ENCODE results near the gene ACRV1.
"Not testable (repeated sequence)": the region's sequence is repeated elsewhere in the genome, so short reads cannot be mapped to it uniquely, and the experiment has no call there.

Gene ACRV1, protein sequence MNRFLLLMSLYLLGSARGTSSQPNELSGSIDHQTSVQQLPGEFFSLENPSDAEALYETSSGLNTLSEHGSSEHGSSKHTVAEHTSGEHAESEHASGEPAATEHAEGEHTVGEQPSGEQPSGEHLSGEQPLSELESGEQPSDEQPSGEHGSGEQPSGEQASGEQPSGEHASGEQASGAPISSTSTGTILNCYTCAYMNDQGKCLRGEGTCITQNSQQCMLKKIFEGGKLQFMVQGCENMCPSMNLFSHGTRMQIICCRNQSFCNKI

DNA sequence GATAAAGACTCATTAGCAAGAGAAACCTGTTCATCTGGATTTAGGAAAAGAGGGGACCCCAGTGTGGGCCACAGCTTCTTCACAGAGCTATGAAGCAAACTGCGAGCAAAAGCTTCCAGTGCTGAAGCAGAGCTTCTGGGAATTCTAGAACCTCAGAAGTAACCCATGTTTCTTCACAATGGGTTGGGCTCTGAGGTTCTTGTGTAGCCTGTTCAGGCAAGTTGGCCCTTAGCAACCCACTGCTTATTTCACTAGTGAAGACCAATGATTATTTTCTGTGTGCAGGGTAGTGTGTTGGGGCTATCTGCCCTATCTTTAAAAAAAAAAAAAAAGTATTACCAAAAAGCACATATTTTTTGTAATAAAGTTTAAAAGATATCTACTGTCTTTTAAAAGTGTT, at the start of gene ACRV1:
Gene ACRV1 (minus strand): TSS at position 101 of the 400 bp plus-strand sequence. CDS start 67 bp downstream, at position 34.
- no peak for DNase-seq (ENCODE audit: low read depth in 2 of 3, low spot score in 2 of 3)

DNA sequence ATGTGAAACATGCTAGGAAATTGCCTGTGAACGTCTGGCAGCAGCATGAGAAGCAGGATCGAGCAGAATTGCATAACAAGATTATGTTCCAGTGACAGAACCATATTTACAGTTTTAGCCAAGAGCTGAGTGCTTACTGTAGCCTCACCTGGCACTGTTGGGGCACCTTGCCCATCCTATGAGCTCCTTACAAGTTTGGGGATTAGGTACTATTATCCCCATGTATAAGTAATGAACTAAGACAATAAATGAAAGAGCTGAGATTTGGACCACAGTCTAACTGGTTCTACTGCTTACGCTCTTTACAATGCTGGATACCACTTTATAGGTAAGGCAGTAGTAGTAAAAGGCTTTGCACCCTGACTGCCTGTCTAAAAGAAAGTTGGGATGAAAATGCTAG, 48.3 kb upstream of the ACRV1 start:
- DNase-seq (ENCODE audit: low read depth in 2 of 3, low spot score in 2 of 3) = no peak

DNA sequence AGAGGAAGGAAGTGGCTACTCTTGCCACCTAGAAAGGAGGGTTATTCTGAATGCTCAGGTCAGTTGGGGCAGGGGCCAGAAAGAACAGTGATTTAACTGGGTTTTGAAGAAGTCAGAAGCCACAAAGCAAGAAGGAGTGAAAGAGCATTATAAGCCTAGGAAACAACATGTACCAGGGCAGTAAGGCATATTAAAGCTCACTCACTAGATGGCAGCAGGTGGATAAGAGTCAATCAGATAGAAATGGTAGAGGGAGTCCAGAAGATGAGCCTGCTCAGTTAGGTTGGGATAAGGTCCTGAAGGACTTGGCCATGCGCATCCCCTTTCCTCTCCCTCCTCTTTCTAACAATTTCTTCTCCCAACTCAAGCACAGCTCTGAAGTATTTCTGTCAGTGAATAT, 43.5 kb upstream of the ACRV1 start:
- DNase-seq (ENCODE audit: low read depth in 2 of 3, low spot score in 2 of 3) = no peak

DNA sequence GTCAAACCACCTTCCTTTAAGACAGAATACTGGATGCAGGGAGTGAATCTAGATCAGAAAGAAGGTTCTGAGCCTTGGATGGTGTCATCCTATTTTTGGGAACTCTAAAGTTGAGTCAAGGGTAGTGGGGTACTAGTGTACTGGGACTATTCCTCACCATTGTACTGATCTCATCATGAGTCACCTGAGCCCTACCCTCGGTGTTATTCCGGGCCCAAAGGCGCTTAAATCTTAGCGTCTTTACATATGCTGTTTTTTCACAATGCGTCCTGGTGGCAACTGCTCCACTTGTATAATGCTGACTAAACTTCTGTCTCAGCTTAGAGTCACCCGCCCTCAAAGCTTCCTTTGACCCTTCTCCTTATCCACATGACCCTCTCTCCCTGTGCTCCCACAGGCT, 40.1 kb upstream of the ACRV1 start:
- DNase-seq (ENCODE audit: low read depth in 2 of 3, low spot score in 2 of 3) = no peak

DNA sequence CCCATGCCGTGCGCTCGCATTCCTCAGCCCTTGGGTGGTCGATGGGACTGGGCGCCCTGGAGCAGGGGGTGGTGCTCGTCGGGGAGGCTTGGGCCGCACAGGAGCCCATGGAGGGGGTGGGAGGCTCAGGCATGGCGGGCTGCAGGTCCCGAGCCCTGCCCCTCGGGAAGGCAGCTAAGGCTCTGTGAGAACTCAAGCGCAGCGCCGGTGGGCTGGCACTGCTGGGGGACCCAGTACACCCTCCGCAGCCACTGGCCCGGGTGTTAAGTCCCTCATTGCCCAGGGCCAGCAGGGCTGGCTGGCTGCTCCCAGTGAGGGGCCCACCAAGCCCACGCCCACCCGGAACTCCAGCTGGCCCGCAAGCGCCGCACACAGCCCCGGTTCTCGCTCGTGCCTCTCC, 24.0 kb upstream of the ACRV1 start:
- not testable (repeated sequence) for DNase-seq (ENCODE audit: low read depth in 2 of 3, low spot score in 2 of 3)

DNA sequence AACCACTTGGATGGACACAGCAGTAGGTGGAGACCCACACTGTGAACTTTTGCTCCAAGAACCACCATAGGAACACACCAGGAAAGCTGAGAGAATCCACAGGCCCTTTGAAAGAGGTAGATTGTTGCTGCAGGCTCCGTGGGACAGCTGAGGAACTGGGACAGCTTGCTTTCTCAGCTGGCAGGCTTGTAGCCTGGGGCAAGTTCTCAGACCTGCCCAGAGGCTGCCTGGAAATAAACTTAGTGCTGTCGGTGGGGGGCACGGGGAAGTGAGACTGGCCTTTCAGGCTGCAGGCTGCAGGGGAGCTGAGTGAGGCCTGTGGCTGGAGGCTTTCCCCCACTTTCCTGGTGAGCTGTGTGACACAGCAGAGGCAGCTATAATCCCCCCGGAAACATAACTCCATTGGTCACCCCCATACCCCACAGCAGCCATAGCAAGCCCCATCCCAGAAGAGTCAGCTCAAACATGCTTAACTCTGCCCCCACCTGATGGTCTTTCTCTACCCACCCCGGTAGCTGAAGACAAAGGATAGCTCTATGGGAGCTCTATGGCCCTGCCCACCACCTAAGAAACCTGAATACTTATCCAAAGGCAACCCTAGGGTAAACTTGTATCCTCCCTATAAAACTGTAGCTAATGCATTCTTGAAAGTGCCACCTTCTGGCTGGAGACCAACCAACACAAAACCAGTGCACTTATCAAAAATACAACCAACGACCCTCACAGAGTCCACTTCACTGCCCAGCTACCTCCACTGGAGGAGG, 21.4 kb upstream of the ACRV1 start:
- DNase-seq (ENCODE audit: low read depth in 2 of 3, low spot score in 2 of 3) = no peak

DNA sequence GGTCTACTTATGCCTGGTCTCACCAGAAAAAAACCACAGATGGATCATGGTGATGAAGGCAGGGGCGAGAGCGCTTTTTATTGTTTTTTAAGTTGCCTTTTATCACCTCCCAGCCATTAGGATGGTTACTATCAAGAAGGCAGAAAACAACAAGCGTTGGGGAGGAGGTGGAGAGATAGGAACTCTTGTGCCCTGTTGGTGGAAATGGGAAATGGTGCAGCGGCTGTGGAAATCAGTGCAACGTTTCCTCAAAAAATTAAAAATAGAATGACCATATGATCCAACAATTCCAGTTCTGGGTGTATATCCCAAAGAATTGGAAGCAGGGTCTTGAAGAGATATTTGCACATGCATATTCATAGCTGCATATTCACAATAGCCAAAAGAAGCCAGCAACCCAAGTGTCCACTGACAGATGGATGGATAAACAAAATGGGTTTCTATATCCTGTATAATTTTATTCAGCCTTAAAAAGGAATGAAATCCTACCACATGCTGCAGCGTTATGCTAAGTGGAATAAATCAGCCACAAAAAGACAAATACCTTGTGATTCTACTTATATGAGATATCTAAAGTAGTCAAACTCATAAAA, 20.5 kb upstream of the ACRV1 start:
- DNase-seq (ENCODE audit: low read depth in 2 of 3, low spot score in 2 of 3) = no peak

DNA sequence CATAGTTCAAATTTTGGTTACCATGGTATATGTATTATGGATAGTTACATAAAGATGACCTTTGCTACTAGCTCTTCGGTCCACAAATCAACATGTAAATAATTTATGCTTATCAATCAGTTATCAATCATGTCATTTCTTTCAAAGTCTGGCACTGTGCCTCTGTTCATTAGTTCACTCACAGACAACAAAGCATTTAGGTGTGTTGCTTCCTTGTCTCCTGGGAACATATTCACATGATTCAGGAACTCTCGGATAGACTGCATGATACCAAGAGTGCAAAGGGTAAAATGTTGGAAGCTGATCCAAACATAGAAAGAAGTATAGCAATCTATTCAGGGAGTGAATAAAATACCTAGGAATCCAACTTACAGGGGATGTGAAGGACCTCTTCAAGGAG, 14.3 kb upstream of the ACRV1 start:
- DNase-seq (ENCODE audit: low read depth in 2 of 3, low spot score in 2 of 3) = no peak

DNA sequence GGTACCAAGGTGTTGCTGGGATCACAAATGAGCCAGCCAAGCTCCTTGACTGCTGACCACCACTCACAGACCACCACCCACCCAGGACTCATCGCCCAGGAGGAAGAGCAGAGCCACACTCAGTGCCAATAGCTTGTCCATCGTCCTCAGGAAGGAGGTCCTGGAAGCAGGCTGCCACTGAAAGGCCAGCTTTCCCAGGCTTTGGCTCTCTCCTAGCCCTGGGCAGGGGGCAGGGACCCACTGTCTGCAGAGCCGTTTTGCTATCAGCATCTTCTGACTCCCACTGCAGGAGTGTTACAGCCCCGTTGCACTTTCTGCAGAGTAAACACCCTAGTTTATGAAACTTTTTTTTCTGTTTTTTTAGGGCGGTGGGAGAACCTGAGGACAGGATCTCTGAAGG, 12.2 kb upstream of the ACRV1 start:
- DNase-seq (ENCODE audit: low read depth in 2 of 3, low spot score in 2 of 3) = no peak

DNA sequence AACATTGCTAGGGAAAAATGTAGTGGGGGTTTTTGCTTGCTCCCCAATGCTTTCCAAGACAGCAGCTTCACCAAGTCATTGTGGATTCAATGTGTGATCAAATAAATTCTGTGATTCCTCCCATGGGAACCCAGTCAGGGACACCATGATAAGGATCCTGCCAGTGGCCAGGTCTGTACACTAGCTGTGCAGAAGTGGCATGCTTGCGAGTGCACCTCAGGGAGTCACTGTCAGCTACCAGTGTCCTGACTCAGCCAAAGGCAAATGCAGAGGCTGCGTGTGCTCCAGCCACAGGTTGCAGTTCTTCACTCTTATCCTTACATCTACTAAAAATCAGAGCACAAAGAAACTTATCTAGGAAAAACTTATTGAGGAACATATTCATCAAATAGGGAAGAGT, 9.4 kb upstream of the ACRV1 start:
- DNase-seq (ENCODE audit: low read depth in 2 of 3, low spot score in 2 of 3) = no peak

DNA sequence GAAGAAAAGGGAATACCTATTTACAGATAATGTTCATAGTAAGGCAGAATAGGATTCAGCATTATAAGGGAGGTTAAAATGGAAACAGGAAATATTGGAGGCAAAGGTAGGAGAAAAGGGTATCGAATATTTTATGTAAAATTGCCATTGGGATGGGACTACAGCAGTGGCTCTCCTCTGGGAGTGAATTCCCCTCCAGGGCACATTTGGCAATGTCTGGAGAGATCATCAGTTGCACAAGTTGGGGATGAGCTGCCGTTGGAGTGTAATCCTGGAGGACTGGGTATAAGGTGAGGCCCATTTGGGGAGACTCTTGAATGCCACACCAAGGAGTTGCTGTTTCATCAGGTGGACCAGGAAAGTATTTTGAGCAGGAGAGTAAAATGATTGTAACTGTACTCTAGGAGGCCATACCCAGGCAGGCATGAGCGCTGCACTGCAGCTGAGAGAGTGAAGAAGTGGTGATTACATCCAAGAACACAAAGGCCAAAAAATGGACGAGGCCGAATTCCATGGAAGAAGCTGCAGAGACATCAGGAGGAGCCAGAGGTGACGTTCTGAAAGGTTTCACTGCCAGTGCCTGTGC, 8.7 kb upstream of the ACRV1 start:
- DNase-seq (ENCODE audit: low read depth in 2 of 3, low spot score in 2 of 3) = no peak

DNA sequence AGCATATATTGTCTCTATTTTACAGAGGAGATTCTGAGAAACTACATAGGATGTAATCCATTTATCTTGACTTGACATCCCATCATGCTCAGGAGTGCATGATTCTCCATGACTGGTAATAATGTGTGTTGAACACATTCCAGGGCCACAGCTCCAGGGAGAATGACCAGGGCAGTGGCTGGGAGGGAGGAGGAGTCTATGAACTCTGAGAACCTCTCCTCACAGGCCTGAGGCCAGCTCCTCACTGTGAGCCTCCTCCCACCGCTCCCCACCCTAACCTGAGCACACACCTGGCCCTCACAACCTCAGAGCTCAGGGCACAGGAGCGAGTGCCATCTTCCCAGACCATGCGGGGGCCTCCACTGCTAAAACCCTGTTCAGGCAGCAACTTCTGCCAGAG, 8.0 kb upstream of the ACRV1 start:
- no peak for DNase-seq (ENCODE audit: low read depth in 2 of 3, low spot score in 2 of 3)

DNA sequence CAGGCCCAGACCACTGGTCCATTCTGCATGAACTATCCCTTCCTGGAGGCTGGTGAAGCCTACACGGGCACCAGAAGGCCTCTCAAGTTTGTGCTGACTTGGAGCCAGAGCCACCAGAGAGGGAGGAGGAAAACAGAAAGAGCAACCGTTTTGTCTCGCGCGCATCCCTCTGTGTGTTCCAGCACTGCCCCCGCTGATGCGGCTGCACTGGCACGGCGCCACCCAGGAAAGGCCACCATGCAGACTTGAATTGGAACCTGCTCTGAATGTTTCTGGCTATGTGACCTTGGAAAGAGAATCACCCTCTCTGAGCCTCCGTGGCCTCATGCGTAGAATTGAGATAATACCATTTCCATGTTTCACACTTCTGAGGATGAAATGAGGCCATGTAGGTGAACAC, 7.4 kb upstream of the ACRV1 start:
- no peak for DNase-seq (ENCODE audit: low read depth in 2 of 3, low spot score in 2 of 3)

DNA sequence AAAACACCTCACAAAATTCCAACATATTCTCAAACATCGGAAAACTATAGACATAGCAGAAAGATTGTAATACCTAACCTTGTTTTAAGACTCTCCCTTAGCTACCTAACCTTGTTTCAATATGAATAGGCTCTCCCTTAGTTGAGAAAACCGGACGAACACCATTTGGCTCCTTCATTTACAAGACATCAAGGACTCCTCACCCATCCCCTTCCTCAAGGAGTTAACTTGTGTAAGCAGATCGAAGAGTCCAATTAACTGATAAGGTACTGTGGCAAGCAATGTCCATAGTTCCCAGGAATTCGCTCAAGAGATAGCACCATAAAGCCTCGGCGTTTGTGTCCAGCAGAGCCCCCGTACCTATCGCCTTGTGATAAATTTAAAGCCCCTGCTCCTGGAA, 4.6 kb upstream of the ACRV1 start:
- DNase-seq (ENCODE audit: low read depth in 2 of 3, low spot score in 2 of 3) = no peak

DNA sequence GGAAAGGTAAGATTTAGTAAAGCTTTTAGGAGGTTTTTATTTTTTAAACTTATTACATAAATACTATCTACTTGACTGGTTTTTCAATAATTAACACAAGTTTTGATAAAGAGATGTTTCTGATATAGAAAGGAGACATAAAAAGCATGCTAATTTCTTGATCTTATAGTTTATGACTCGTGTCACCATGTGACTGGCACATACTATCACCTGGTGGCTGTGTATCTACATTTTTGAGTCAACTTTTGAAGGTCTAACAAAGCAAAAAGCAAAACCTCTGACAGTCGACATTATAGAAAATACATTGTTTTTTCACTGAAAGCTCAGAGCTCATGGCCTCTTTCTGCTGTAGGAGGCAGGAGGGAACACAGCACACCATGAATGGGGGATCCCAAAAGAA, 810 bp downstream of the ACRV1 start:
- no peak for DNase-seq (ENCODE audit: low read depth in 2 of 3, low spot score in 2 of 3)

DNA sequence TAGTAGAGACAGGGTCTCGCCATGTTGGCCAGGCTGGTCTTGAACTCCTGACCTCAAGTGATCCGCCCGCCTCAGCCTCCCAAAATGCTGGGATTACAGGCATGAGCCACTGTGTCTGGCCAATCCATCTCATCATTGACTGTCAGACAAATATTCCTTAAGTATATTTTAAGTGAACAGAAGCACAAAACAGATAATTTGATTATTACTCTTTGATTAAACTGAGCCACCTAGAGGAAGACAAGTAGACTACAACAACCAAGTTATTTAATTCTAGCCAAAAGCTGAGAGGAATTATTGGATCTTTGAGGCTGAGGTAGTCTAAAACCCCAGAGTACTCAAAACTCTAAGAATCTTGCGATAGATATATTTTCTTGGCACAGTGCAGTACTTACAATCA, 1.2 kb downstream of the ACRV1 start:
- no peak for DNase-seq (ENCODE audit: low read depth in 2 of 3, low spot score in 2 of 3)

DNA sequence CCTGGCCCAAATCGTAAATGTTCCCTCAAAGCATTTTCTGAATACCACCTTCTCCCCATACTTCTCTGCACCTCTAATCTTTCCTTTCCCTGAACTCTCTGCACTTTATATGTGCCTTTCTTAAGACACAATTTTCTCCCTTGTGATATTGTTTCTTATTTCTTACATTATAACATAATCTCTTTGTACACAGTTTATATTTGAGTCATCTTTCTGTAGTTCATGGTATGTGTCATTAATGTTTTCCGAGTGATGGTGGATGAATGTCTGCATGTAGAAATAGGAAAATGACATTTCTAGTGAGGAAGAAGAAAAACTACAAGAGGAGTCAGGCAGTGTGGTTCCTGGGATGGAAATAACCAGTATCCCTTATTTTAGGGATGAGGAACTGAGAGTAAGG, 5.5 kb downstream of the ACRV1 start:
- DNase-seq (ENCODE audit: low read depth in 2 of 3, low spot score in 2 of 3) = no peak

DNA sequence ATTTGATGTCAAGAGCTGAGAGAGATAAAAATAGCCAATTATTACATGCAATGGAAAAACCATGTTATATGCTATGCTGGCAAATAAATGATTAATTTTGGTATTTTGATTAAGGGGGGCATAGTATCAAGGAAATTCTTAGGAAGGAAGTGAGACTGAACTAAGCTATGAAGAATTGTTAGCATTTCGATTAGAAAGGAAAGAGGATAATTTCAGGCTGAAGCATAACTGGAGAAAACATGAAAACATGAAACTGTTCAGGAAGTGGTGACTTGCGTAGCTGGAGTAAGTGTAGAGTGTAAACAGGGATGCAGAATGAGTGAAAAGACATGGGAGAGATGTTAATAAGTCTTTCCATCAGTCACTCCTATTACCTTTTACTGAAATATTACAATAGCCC, 6.4 kb downstream of the ACRV1 start:
- no peak for DNase-seq (ENCODE audit: low read depth in 2 of 3, low spot score in 2 of 3)

DNA sequence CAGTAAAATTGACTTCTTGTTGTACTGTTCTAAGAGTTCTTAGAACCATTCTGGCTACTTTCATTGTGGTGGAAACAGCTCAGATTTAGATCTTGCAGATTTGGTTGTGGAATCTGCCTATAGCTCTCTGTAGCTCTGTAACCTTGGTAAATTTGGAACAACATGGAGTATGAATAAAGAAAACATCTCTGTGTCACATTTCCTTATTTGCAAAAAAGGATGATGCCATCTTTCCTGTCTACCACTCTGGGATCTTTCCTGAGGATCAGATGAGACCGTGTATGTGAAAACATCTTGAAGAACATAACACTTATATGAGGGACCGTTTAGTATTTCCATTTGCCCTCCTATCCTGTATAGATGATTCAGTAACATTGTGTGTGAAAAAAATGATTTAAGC, 9.1 kb downstream of the ACRV1 start:
- no peak for DNase-seq (ENCODE audit: low read depth in 2 of 3, low spot score in 2 of 3)

DNA sequence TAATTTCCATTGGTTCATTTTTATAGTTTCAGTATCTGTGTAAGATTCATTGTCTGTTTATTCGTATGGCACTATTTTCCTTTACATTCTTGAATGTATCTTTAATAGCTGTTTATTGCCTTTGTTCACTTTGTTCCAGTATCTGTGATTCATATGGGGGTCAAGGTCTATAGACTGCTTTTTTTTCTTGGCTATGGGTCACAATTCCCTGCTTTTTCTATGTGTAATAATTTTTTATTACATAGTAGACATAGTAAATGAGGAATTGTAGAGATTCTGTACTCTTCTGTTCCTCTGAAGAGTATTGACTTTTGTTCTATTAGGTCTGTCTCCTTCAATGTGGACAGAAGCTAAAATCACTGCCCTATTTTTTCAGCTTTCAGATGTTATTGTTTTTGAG, 10.5 kb downstream of the ACRV1 start:
- DNase-seq (ENCODE audit: low read depth in 2 of 3, low spot score in 2 of 3) = no peak

DNA sequence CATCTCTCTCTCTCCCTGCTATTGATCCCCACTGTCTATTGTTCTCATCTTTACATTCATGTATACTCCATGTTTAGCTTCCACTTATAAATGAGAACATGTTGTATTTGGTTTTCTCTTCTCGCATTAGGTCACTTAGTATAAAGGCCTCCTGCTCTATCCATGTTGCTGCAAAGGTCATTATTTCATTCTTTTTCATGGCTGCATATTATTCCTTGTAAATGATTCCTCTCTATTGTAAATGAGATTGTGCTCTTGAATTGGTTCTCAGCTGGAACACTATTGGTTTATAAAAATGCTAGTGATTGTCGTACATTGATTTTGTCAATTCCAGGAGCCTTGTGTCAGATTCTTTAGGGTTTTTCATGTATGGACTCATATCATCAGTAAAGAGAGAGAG, 13.5 kb downstream of the ACRV1 start:
- no peak for DNase-seq (ENCODE audit: low read depth in 2 of 3, low spot score in 2 of 3)

DNA sequence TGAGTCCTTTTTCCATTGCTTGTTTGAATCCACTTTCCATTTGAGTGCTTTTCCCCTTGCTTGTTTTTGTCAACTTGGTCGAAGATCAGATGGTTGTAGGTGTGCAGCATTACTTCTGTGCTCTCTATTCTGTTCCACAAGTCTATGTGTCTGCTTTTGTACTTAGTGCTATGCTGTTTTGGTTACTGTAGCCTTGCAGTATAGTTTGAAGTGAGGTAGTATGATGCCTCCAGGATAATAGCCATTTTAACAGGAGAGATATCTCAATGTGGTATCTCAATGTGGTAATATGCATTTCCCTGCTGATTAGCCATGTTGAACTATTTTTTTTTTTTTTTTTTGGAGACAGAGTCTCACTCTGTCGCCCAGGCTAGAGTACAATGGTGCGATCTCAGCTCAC, 16.7 kb downstream of the ACRV1 start:
- no peak for DNase-seq (ENCODE audit: low read depth in 2 of 3, low spot score in 2 of 3)

Data from activated CD8-positive, alpha-beta memory T cell treated with anti-CD3 and anti-CD28 coated beads for 48 hours (primary cell).